Activated CD4-positive, alpha-beta T cell treated with anti-CD3 and anti-CD28 coated beads, Interleukin-2, amount 10 ng/mL, durations not matched to agents 24 days and 14 days (primary cell): ENCODE measurements around the gene RNF217. TPM values are rescaled to one million over a fixed set of nuclear protein-coding genes. Genes with fewer than 3 reads are reported as not detected.
"Not testable (repeated sequence)": the region's sequence is repeated elsewhere in the genome, so short reads cannot be mapped to it uniquely, and the experiment has no call there.

ENCODE experiments used
- DNase-seq: peaks from one replicate; pipeline ENCODE4 v3.0.0; 2022
- H3K27ac Mint-ChIP-seq: one replicate; pipeline ENCODE4 v1.8.0; 2022; ENCODE audit warnings: mild to moderate bottlenecking, mixed read lengths
- H3K27me3 Mint-ChIP-seq: one replicate; pipeline ENCODE4 v1.8.0; 2022; ENCODE audit warnings: mixed read lengths
- H3K36me3 Mint-ChIP-seq: one replicate; pipeline ENCODE4 v1.8.0; 2022; ENCODE audit warnings: low read depth, mild to moderate bottlenecking, mixed read lengths
- H3K4me1 Mint-ChIP-seq: one replicate; pipeline ENCODE4 v1.8.0; 2021; ENCODE audit warnings: mixed read lengths
- H3K4me3 Mint-ChIP-seq: one replicate; pipeline ENCODE4 v1.8.0; 2022; ENCODE audit warnings: mild to moderate bottlenecking, moderate library complexity, mixed read lengths
- H3K9me3 Mint-ChIP-seq: one replicate; pipeline ENCODE4 v1.8.0; 2021; ENCODE audit warnings: mixed read lengths
- intact Hi-C: fragments of 100-400 bp; cut with micrococcal nuclease; formaldehyde crosslinking; loops from one replicate; pipeline ENCODE4 v1.15.1; 2023
- total RNA-seq: library from RNA; stranded (reverse); gene quantifications from 2 replicates; pipeline ENCODE4 v1.2.3, GENCODE V29; 2022

Gene RNF217
- total RNA-seq: 0.72 and 1.2 TPM in 2 replicates

GRCh38 chr6:124961777-124962638 lies at the start of gene RNF217:
TSS of gene RNF217 (plus strand) at chr6:124962437. CDS start at chr6:124962545, 108 bp downstream.
- Mint-ChIP-seq H3K9me3 (no peaks in the 10 kb centered on the region), H3K27me3 (peaks cover 54% of the 10 kb centered on the region), H3K4me1 (peaks cover 14% of the 10 kb centered on the region), H3K4me3 (peak within 1 kb of the TSS; percentile 83), H3K27ac (peak within 1 kb of the TSS; percentile 73), H3K36me3 (no peaks in the 10 kb centered on the region)
- intact Hi-C loops: loop anchor here (10.0 kb wide), 1 partner anchor 153 kb away; no protein-coding TSS in a partner anchor
- DNase-seq: peak; percentile 67

GRCh38 chr6:124913056-124913455 lies 49.2 kb upstream of the RNF217 start:
- no peaks in the 10 kb centered on the region for H3K4me1 Mint-ChIP-seq
- H3K36me3 Mint-ChIP-seq: no peaks in the 10 kb centered on the region
- no peaks in the 10 kb centered on the region for H3K9me3 Mint-ChIP-seq
- H3K27me3 Mint-ChIP-seq: no peaks in the 10 kb centered on the region
- no peak overlapping the region for H3K4me3 Mint-ChIP-seq
- no peak for DNase-seq
- H3K27ac Mint-ChIP-seq: no peak overlapping the region
- intact Hi-C loops: no loop called here

GRCh38 chr6:124917769-124918168 lies 44.5 kb upstream of the RNF217 start:
- Mint-ChIP-seq H3K27ac (no peak overlapping the region), H3K36me3 (no peaks in the 10 kb centered on the region), H3K4me3 (no peak overlapping the region), H3K9me3 (peaks cover 8% of the 10 kb centered on the region), H3K27me3 (no peaks in the 10 kb centered on the region), H3K4me1 (no peaks in the 10 kb centered on the region)
- intact Hi-C loops: no loop called here
- no peak for DNase-seq

- H3K27me3 Mint-ChIP-seq, H3K4me1 Mint-ChIP-seq, H3K9me3 Mint-ChIP-seq, H3K4me3 Mint-ChIP-seq, intact Hi-C loops, H3K27ac Mint-ChIP-seq, H3K36me3 Mint-ChIP-seq, DNase-seq: not testable (repeated sequence)
Measured at GRCh38 chr6:124919703-124920102, 42.5 kb upstream of the RNF217 start.

- no peaks in the 10 kb centered on the region for H3K36me3 Mint-ChIP-seq
Measured at GRCh38 chr6:124924333-124924759, 37.9 kb upstream of the RNF217 start.

GRCh38 chr6:124926435-124926834 lies 35.8 kb upstream of the RNF217 start:
- H3K27me3 Mint-ChIP-seq: peaks cover 1% of the 10 kb centered on the region
- no peak for DNase-seq
- H3K9me3 Mint-ChIP-seq: no peaks in the 10 kb centered on the region
- intact Hi-C loops: no loop called here
- no peaks in the 10 kb centered on the region for H3K36me3 Mint-ChIP-seq
- no peak overlapping the region for H3K4me3 Mint-ChIP-seq
- H3K27ac Mint-ChIP-seq: no peak overlapping the region
- no peaks in the 10 kb centered on the region for H3K4me1 Mint-ChIP-seq

More at GRCh38 chr6:124924333-124924759, 37.9 kb upstream of the RNF217 start:
- no peak overlapping the region for H3K4me3 Mint-ChIP-seq
- intact Hi-C loops: no loop called here
- H3K27me3 Mint-ChIP-seq: no peaks in the 10 kb centered on the region
- H3K4me1 Mint-ChIP-seq: no peaks in the 10 kb centered on the region
- H3K27ac Mint-ChIP-seq: no peak overlapping the region
- DNase-seq: no peak
- peaks cover 8% of the 10 kb centered on the region for H3K9me3 Mint-ChIP-seq

GRCh38 chr6:124927806-124928205 lies 34.4 kb upstream of the RNF217 start:
- no peak for DNase-seq
- H3K4me1 Mint-ChIP-seq: no peaks in the 10 kb centered on the region
- no peak overlapping the region for H3K4me3 Mint-ChIP-seq
- intact Hi-C loops: no loop called here
- H3K9me3 Mint-ChIP-seq: no peaks in the 10 kb centered on the region
- no peaks in the 10 kb centered on the region for H3K36me3 Mint-ChIP-seq
- peaks cover 1% of the 10 kb centered on the region for H3K27me3 Mint-ChIP-seq
- H3K27ac Mint-ChIP-seq: no peak overlapping the region

GRCh38 chr6:124928851-124929250 lies 33.4 kb upstream of the RNF217 start:
- no peaks in the 10 kb centered on the region for H3K4me1 Mint-ChIP-seq
- H3K9me3 Mint-ChIP-seq: no peaks in the 10 kb centered on the region
- H3K4me3 Mint-ChIP-seq: no peak overlapping the region
- H3K27ac Mint-ChIP-seq: no peak overlapping the region
- intact Hi-C loops: no loop called here
- H3K27me3 Mint-ChIP-seq: peaks cover 1% of the 10 kb centered on the region
- no peaks in the 10 kb centered on the region for H3K36me3 Mint-ChIP-seq
- DNase-seq: no peak

GRCh38 chr6:124937645-124938044 lies 24.6 kb upstream of the RNF217 start:
- no peak overlapping the region for H3K4me3 Mint-ChIP-seq
- no peak for DNase-seq
- H3K36me3 Mint-ChIP-seq: no peaks in the 10 kb centered on the region
- no peaks in the 10 kb centered on the region for H3K9me3 Mint-ChIP-seq
- intact Hi-C loops: no loop called here
- no peak overlapping the region for H3K27ac Mint-ChIP-seq
- no peaks in the 10 kb centered on the region for H3K4me1 Mint-ChIP-seq
- H3K27me3 Mint-ChIP-seq: no peaks in the 10 kb centered on the region

GRCh38 chr6:124941259-124941658 lies 21.0 kb upstream of the RNF217 start:
- Mint-ChIP-seq H3K27me3 (no peaks in the 10 kb centered on the region), H3K36me3 (no peaks in the 10 kb centered on the region), H3K4me3 (no peak overlapping the region), H3K27ac (no peak overlapping the region), H3K9me3 (no peaks in the 10 kb centered on the region), H3K4me1 (no peaks in the 10 kb centered on the region)
- DNase-seq: no peak
- intact Hi-C loops: no loop called here

- Mint-ChIP-seq H3K27me3 (no peaks in the 10 kb centered on the region), H3K9me3 (no peaks in the 10 kb centered on the region), H3K4me1 (no peaks in the 10 kb centered on the region), H3K36me3 (no peaks in the 10 kb centered on the region), H3K4me3 (no peak overlapping the region), H3K27ac (no peak overlapping the region)
- intact Hi-C loops: no loop called here
- DNase-seq: no peak
Measured at GRCh38 chr6:124943658-124944057, 18.6 kb upstream of the RNF217 start.

- Mint-ChIP-seq H3K36me3 (no peaks in the 10 kb centered on the region), H3K9me3 (no peaks in the 10 kb centered on the region), H3K4me3 (no peak overlapping the region), H3K4me1 (no peaks in the 10 kb centered on the region), H3K27ac (no peak overlapping the region), H3K27me3 (no peaks in the 10 kb centered on the region)
- intact Hi-C loops: no loop called here
- DNase-seq: no peak
Measured at GRCh38 chr6:124947971-124948451, 14.2 kb upstream of the RNF217 start.

GRCh38 chr6:124949706-124950105 lies 12.5 kb upstream of the RNF217 start:
- Mint-ChIP-seq H3K4me1 (no peaks in the 10 kb centered on the region), H3K36me3 (no peaks in the 10 kb centered on the region), H3K9me3 (no peaks in the 10 kb centered on the region), H3K27me3 (no peaks in the 10 kb centered on the region), H3K27ac (no peak overlapping the region), H3K4me3 (no peak overlapping the region)
- no peak for DNase-seq
- intact Hi-C loops: no loop called here

GRCh38 chr6:124953808-124954207 lies 8.4 kb upstream of the RNF217 start:
- no peaks in the 10 kb centered on the region for H3K4me1 Mint-ChIP-seq
- H3K27me3 Mint-ChIP-seq: peaks cover 10% of the 10 kb centered on the region
- no peak for DNase-seq
- peaks cover 5% of the 10 kb centered on the region for H3K9me3 Mint-ChIP-seq
- no peaks in the 10 kb centered on the region for H3K36me3 Mint-ChIP-seq
- H3K27ac Mint-ChIP-seq: no peak overlapping the region
- no peak overlapping the region for H3K4me3 Mint-ChIP-seq
- intact Hi-C loops: no loop called here
